GM18498 (cell line): ENCODE measurements around the gene CDK11B.

Source experiments
- ATAC-seq: cut with Tn5 transposase; IDR thresholded peaks from one replicate; pipeline ENCODE4 v1.9.1; 2021; ENCODE audit warnings: mild to moderate bottlenecking, moderate library complexity; ENCODE audit not compliant: unreplicated experiment

CDK11B gene

DNA sequence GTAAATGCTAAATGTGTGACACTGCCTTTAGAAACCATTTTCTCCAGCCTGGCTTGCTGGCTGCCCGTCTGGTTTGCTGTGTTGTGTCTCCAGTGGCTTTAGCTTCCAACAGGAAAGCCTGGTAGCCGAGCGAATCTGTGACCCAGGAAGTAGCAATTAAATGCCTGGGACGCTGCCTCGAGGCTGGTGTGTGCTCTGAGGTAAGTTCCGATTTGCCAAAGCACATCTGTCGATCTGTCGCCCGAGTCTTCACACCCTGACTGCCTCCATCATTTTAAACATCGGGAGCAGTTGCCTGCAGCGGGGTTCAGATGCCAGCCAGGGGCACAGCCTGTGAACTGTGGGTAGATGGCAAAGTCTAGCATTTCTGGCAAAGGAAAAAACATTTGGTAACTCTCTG lies 41.3 kb downstream of the CDK11B start:
- no peak for ATAC-seq

DNA sequence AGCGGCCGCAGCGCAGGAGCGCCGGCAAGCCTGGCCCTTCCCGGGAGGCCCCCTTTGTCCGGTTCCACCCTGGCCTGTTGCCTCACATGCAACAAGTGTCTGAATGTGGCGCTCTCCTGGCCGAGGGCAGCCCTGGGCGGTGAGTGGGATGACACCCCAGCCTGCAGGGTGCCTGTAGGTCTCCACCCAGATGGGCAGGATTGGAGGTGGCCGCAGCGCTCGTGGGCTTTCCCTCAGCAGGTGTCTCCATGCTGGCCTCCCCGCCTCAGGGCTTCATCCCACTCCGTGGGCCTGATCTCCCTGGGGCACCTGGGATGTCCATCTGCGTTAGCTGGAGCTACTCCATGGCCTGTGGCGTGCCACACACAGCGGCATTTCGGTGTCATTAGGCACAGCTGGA lies 42.0 kb downstream of the CDK11B start:
- ATAC-seq: no peak

DNA sequence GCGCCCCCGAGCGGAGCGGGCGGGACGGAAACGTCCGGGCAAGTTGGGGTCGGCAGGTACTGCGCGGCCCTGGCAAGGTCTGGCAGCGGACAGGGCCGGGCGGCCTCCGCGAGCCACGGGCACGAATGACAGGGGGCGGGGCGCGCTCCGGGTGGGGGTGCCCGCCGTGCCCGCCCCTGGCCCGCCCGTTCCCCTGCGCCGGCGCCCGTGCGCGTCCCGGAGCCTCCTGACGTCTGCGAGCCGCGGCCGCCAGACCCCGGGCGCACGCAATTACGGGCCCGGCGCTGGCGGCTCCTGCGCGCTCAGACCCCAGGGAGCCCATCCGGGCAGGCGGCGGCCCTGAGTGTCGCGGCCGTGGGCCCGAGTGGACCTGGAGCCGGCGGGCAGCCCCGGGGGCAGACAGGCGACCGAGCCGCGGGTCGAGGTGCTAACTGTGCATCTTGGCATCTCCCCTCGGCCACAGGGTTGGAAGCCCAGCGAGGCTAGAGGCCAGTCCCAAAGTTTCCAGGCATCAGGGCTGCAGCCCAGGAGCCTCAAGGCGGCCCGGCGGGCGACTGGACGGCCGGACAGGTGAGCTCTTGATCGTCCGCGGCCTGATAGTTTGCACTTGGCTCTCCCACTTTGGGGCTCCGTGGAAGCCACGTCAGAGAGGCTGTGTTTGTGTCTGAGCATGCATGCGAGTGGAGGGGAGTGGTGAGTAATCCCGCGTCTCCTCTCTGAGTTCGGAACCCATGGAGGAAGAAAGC lies 42.6 kb downstream of the CDK11B start:
- peak; percentile 18 for ATAC-seq

DNA sequence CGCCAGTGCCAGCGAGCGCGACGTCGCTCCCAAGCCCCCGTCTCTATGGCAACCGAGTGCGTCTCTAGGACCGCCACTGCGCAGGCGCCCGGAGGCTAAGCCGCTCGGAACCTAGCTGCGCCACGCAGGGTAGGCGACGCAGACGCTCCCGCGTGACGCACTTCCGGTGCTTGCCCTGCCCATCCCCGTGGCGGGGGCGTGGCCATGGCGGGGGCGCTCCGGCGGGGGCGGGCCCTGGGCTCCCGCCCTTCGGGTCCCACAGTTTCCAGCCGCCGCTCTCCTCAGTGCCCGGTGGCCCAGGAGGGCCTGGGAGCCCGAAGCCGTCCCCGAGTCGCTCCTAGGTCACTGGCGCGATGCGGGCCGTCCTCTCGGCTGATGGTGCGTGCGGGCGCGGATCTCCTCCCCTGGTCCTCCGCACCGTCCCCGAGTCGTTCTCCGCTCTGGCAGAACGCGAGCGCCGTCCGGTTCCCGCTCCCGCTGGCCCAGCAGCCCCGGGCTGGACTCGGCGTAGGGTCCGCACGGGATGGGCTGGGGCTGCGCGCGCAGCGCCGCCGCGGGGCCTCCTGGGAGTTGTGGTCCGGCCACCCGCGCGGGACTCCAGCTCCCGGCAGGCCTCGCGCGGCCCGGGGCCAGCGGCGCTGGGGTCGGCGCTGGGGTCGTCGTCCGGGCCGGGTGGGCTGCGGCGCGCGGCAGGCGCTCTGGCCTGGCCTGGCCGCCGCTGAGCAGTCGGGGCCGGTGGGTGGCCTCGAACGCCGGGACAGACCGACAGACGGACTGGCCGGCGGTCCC lies 43.4 kb downstream of the CDK11B start, which contains the start of gene MIB2:
TSS of gene MIB2 (plus strand) at position 245 of the 789 bp plus-strand sequence. CDS start 7,953 bp downstream, outside the sequence.
- ATAC-seq: peak; percentile 82

DNA sequence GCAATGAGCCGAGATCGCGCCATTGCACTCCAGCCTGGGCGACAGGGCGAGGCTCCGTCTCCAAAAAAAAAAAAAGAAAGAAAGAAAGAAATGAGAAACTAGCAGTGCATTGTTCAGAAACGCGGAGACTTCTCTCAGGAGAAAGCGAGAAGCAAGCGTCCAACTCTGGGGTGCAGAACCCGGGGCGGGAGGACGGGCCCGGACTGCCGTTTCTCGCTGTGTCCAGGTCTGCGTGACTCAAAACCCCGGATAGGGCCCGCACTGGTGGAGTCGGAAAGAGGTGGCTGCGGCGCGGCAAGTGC lies 43.9 kb downstream of the CDK11B start:
- no peak for ATAC-seq

DNA sequence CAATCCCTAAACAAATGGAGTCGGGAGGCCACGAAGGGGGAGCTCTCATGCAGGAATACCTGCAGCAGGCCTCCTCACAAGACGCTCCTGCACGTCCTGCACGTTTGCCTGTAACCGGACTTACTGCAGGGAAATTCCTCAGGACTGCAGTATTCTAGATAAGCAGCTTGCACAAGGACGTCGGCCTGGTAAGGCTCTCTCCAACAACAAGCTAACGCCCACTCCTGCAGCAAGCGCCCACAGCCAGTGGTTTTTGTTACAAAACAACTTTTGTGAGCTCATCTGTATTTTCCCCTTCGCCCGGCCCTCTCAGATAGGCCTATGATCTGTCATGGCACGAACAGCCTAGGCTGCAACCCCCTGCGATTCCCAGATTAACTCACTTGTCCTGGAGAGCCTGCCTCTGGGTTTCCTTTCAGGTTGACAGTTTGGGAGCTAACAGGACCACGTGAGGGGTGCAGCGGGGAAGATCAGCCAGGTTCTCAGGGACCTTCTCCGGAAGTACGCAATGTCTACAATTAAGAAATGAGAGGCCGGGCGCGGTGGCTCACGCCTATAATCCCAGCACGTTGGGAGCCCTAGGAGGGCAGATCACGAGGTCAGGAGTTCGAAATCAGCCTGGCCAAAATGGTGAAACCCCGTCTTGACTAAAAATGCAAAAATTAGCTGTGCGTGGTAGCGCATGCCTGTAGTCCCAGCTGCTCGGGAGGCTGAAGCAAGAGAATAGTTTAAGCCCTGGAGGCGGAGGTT lies 44.4 kb downstream of the CDK11B start:
- no peak for ATAC-seq

DNA sequence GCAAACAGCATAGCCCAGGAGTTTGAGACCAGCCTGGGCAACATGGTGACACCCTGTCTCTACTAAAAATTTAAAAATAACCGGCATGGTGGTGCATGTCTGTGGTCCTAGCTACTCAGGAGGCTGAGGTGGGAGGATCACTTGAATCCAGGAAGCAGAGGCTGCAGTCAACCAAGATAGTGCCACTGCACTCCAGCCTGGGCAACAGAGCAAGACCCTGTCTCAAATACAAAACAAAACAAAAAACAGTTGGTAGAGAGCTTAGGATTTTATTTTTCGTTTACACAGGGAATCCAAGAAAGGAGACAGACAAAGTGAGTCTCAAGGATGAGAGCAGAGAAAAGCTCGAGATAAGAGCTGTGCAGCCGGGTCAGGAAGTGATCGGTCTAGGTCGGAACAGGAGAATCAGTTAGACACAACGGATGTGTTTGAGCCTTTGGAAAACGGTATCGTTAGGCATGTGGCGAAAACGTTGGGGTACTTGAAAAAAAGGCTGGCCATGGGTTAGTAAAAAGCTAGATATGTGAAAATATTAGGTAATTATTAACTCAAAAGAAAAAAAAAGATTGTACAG lies 45.2 kb downstream of the CDK11B start:
- ATAC-seq: no peak

DNA sequence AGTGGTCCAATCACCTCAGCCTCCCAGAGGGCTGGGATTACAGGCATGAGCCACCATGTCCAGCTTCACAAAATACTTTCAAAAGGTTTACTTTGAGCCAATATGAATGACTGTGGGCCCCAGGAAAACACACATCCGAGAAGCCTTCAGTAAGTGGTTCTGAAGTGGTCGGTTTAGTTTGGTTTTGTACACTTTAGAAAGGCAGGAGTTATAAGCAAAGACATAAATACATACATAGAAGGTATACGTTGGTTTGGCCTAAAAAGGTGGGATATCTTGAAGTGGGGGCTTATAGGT lies 46.8 kb downstream of the CDK11B start:
- ATAC-seq: no peak

DNA sequence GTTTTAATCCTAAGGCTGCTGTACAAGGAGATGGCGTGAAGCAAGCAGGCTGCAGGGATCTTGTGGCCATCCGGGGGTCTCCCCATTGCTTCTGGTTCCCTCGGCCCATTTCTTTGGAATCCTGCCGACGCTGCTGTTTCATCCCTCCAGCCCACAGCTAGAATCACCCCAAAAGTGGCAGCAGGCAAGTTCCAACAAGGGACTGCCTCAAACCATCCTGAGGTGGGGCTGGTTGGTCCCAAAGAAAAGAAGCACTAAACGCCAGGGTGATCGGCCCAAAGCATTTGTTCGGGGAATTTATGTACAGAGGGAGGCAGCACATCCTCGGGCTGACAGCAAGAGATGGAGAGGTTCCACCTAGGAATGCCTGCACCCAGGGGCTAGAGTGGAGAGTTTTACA lies 48.0 kb downstream of the CDK11B start:
- no peak for ATAC-seq

DNA sequence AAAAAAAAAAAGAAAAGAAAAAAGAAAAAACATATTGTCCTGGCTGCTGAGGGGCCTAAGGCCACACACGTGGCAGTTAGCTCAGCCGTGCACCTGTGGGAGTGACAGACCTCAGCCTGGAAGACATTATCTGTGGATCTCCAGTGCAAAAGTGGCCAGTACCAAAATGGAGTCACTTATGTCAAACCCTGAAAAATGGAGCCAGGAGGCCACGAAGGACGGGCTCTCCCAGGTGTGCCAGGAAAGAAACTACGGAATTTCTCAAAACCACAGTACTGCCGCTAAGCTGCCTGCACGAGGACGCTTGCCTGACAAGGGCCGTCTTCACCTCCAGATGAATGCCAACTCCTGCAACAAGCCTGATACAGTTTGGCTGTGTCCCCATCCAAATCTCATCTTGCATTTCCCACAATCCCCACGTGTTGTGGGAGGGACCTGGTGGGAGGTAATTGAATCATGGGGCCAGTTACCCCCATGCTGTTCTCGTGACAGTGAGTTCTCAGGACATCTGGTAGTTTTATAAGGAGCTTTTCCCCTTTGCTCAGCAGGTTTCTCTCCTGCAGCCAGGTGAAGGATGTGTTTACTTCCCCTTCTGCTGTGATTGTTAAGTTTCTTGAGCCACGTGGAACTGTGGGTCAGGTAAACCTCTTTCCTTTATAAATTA lies 48.9 kb downstream of the CDK11B start:
- ATAC-seq: no peak

DNA sequence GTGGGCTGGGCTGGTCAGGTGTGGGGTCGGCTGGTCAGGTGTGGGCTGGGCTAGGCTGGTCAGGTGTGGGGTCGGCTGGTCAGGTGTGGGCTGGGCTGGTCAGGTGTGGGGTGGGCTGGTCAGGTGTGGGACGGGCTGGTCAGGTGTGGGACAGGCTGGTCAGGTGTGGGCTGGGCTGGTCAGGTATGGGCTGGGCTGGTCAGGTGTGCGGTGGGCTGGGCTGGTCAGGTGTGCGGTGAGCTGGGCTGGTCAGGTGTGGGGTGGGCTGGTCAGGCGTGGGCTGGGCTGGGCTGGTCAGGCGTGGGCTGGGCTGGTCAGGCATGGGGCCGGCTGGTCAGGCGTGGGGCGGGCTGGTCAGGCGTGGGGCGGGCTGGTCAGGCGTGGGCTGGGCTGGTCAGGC lies 52.6 kb downstream of the CDK11B start:
- no peak for ATAC-seq

DNA sequence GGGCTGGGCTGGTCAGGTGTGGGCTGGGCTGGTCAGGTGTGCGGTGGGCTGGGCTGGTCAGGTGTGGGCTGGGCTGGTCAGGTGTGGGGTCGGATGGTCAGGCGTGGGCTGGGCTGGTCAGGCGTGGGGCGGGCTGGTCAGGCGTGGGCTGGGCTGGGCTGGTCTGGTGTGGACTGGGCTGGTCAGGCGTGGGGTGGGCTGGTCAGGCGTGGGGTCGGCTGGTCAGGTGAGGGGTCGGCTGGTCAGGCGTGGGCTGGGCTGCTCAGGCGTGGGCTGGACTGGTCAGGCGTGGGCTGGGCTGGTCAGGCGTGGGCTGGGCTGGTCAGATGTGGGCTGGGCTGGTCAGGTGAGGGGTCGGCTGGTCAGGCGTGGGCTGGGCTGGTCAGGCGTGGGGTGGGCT lies 53.1 kb downstream of the CDK11B start:
- ATAC-seq: no peak

DNA sequence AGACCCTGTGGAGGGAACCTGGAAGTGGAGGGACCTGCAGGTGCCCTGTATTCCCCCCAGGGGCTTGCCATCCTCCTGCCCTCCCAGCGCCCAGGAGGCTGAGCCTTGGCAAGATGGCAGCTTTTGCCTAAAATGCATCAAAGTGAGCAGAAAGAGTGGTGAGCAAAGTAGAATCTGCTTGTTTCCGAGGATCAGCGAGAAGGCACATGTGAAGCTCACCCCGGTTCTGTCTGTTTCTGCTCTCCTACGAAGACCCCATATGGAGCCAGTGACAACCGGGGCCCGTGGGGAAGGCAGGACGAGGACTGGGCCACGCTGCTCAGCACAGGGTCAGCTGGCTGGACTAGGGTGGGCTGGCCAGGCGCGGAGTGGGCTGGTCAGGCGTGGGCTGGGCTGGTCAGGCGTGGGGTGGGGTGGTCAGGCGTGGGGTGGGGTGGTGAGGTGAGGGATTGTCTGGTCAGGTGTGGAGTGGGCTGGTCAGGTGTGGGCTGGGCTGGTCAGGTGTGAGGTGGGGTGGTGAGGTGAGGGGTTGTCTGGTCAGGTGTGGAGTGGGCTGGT lies 53.7 kb downstream of the CDK11B start:
- no peak for ATAC-seq

DNA sequence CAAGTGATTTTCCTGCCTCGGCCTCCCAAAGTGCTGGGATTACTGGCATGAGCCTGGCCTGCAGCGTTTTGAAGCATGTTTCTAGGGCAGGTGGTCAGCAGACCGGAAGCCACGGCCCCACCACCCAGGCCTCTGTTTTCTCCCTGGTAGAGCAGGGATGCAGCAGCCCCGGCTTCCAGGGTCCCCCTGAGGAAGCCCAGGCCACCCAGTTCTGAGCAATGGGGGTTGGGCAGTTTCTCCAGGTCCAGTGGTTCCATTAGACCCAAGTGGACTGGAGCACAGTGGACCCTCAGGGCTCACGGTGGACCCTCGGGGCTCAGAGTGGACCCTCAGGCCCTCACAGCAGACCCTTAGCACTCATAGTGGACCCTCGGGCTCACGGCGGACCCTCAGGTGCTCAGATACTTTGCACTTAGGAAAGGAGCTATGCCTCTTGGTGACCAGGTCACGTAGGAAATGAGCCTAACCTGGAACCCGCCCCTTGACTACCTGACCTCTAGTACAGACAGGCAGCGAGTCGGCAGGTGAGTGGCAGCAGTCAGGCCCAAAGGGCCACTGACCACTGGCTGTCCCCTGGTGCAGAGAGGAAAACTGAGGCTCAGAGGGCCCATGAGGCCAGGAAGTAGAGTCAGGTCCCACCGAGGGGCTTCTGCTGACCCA lies 54.3 kb downstream of the CDK11B start:
- no peak for ATAC-seq

DNA sequence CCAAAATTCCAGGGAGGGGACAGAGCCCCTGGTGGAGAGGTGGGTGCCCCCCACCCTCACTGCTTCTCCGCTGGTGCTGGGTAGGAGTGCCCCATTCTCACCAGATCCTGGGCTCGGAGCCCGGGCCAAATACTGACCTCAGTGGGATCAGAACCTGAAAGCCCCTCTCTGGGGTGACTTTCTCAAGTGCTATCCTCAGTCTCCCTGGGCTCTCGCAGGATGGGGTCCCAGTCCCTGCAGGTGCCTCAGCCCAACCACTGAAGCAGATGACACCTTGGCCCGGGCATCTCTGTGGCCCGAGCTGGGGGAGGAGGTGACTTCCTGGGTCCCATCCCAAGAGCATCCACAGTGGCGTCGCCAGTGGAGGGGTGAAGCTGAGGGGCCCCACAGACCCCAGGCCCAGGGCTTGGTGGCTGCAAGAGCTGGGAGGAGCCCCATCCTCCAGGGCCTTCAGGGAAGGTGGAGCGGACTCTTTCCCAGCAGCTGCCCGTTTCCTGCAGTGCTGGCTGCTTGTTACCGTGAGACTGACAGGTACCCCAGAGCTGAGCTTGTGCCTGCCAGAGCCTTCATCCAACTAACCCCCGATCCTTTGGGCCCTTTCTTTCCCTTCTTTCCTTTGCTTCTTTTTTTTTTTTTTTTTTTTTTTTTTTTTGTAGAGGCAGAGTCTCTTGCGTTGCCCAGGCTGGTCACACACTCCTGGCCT lies 55.0 kb downstream of the CDK11B start:
- ATAC-seq: no peak

DNA sequence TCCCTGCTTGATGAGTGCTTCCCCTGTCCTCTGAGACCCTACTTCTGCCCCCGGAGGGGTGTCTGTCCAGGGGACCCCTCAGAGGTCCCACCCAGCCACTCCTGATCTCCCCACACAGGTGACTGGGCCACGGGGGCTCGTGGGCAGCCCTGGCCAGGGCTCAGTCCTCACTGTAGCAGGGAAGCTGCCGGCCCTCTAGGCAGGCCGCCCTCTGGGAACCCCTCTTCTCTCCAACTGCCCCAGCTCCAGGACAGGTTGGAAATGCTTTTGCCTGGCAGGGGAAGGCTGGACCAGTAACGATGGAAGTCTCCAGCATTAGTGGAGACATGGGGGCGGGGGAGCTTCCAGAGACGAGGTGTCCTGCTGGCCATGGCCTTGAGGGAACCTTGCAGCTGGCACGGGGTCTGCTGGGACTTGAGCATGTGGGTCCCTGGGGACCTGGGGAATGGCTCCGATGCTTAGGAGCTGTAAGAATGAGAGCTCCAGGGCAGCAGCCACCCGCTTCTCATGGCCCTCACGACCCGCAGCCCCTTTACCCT lies 55.8 kb downstream of the CDK11B start:
- no peak for ATAC-seq

DNA sequence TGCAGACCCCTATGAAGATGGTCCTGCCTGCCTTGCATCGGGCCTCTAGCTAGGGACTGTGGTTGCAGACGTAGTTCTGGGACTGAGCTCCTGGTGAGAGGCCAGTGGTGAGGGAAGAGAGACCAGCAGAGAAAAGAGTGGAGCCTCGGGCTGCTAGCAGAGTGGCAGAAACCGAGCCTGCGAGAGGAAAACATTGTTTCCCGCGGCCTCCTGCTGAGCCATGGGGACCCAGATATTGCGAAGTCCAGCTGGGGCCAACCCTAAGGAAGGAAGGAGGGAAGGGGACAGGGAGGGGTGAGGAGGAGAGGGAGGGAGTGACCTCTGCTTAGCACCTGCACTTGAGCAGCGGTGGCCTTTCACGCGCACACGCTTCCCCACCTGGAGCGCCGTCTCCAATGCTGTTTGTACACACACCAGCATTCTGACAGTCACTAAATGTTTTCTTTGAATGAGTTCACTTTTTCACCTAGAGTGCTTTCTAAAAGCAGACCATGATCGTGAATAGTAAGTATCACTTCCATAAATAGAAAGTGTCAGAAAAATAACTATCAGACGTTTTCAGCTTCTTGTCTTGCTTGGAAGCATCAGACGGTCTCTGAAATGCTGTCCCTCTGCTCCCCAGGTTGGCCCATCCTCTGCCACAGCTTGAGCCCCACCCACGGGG lies 56.4 kb downstream of the CDK11B start:
- no peak for ATAC-seq

DNA sequence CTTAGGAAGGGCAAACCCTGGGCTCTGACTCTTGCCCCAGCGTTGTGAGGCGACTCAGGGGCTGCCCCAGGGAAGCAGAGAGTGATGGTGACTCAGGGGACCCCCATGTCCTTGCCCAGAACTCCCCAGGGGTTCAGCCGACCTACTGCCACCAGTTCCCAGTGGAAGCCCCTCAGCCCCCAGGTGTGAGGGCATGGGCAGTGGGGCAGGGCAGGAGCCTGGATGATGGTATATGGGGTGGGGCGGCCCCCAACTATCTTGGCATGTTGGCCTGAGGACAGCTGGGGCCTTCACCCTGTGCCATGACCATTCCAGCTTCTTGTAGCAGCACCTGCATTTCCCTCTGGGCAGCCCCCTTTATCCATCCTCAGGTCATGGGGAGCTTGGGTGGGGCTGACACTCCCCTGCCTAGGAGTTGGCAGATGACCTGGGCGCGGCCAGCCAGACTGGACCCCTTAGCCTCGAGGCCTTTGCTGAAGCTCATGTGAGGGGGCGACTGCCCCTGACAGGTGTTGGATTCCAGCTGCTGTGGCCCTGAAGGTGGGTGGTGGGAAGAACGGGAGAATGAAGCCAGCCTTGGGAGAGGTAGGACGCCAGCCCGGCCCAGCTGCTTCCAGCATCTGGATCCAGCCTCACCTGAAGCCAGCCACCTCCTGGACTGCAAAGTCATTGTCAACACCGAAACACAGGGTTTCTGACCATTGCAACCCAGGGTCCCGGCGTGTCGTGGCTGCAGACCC lies 57.1 kb downstream of the CDK11B start:
- no peak for ATAC-seq
